NCI-H146 treated with DMSO at 0.1 percent for 48 hours (cell line): ENCODE results near the gene RANBP3.

Source experiments
- DNase-seq: peaks from one replicate; lab custom pipeline; 2025; ENCODE audit not compliant: unreplicated experiment; lab: John Stamatoyannopoulos, UW

RANBP3 gene

GRCh38 chr19:5952193-5953029, 25.5 kb downstream of the RANBP3 start:
- DNase-seq, result no peak

- DNase-seq, result no peak
Measured at GRCh38 chr19:5951338-5951861, 26.5 kb downstream of the RANBP3 start.

- no peak for DNase-seq
Measured at GRCh38 chr19:5950741-5951140, 27.2 kb downstream of the RANBP3 start.

GRCh38 chr19:5949792-5950305, 28.1 kb downstream of the RANBP3 start:
- no peak for DNase-seq

- no peak for DNase-seq
Measured at GRCh38 chr19:5948752-5949564, 29.0 kb downstream of the RANBP3 start.

- DNase-seq, result no peak
Measured at GRCh38 chr19:5947435-5947834, 30.5 kb downstream of the RANBP3 start.

- no peak for DNase-seq
Measured at GRCh38 chr19:5943623-5944022, 34.3 kb downstream of the RANBP3 start.

GRCh38 chr19:5943045-5943444, 34.9 kb downstream of the RANBP3 start:
- no peak for DNase-seq

GRCh38 chr19:5941673-5942072, 36.3 kb downstream of the RANBP3 start:
- DNase-seq, result no peak

- DNase-seq, result no peak
Measured at GRCh38 chr19:5940260-5941208, 37.4 kb downstream of the RANBP3 start.

GRCh38 chr19:5937550-5937949, 40.4 kb downstream of the RANBP3 start:
- DNase-seq, result no peak

GRCh38 chr19:5936292-5936592, 41.7 kb downstream of the RANBP3 start:
- no peak for DNase-seq

GRCh38 chr19:5935473-5936291, 42.3 kb downstream of the RANBP3 start:
- no peak for DNase-seq

- DNase-seq, result no peak
Measured at GRCh38 chr19:5934774-5935472, 43.0 kb downstream of the RANBP3 start.

- DNase-seq, result no peak
Measured at GRCh38 chr19:5934069-5934401, 43.9 kb downstream of the RANBP3 start.

- DNase-seq, result no peak
Measured at GRCh38 chr19:5933391-5934068, 44.4 kb downstream of the RANBP3 start.

GRCh38 chr19:5932609-5933262, 45.2 kb downstream of the RANBP3 start:
- DNase-seq, result no peak

- no peak for DNase-seq
Measured at GRCh38 chr19:5932146-5932545, 45.8 kb downstream of the RANBP3 start.
